T-helper 9 cell (primary cell): ENCODE measurements around the gene CCR5.
"Not testable (repeated sequence)": the region's sequence is repeated elsewhere in the genome, so short reads cannot be mapped to it uniquely, and the experiment has no call there.

Experiments
- DNase-seq: peaks from one replicate; pipeline ENCODE4 v3.0.0-alpha.2; 2020
- total RNA-seq, 2 donors: gene quantifications; one replicate each; lab custom pipeline; 2026; lab: John Stamatoyannopoulos, UW

The CCR5 gene
- 12.8 to 50.3 reads per million in 2 donors for total RNA-seq

GRCh38 chr3:46370839-46371518 lies at the start of gene CCR5:
Gene CCR5, plus strand, starts transcription at chr3:46370946. Its CDS starts 1,957 bp downstream, at chr3:46372903.
- no peak for DNase-seq

- no peak for DNase-seq
Measured at GRCh38 chr3:46321461-46322104, 49.2 kb upstream of the CCR5 start.

DNA sequence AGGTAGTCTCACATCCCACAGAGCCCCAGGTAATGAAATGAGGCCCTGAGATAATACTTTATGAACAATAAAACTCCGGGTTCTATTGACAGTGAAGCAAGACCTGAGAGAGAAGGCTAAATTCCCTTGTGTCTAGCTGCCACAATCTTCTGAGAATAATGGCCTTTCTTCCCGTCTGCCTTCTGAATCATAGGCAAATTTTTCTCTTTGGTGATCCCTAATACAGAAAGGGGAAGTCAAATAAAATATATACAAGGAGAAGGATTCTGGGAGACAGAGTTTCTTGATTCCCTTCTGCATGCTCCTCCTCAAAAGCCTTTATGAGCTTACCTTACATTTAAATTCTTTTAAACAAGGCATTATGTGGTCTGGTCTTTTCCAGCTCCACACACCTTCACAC lies 46.7 kb upstream of the CCR5 start:
- DNase-seq, result no peak

DNA sequence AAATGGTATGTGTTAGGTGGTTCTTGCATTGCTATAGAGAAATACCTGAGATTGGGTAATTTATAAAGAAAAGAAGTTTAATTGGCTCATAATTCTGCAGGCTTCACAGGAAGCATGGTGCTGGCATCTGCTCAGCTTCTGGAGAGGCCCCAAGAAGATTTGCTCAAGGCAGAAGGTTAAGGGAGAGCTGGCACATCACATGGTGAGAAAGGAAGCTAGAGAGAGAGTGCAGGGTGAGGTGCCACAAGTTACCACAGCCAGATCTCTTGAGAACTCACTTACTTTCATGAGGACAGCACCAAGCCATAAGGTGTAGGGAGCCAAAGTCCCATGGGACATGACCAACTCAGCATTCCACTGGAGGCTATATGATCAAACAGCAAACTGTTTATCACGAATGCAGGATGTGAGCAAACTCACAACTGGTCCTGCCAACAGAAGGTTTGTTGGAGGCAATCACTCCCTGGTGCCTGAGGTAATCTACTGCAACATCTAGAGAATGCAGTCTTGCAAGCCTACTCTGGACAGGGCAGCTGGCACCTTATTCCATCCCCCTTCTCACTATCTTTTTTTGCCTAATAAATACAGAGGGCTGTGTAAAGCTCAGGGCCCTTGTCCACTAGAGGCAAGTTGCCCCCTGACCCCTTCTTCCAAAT lies 45.0 kb upstream of the CCR5 start:
- DNase-seq, result no peak

- DNase-seq, result not testable (repeated sequence)
Measured at GRCh38 chr3:46330676-46331075, 40.1 kb upstream of the CCR5 start.

GRCh38 chr3:46334741-46335478 lies 35.8 kb upstream of the CCR5 start:
- no peak for DNase-seq

DNA sequence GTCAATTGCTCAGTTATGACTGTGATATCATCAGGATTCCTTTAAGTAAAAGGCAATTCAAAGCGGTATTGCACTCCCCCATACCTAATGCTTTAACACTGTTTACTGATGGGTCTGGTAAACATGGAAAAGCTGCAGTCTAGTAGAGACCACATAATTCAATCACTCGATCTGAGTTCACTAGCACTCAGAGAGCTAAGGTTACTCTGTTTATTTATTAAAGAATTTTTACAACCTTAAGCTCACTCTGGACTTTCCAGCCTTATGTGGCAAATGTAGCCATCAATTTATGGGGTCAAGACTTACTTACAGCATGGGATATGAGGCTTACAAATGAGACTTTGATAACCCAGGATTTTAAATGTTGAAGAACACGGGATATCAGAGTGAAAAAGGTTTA lies 35.2 kb upstream of the CCR5 start:
- no peak for DNase-seq

- DNase-seq, result no peak
Measured at GRCh38 chr3:46337911-46338310, 32.8 kb upstream of the CCR5 start.

GRCh38 chr3:46338840-46339239 lies 31.9 kb upstream of the CCR5 start:
- DNase-seq, result no peak

GRCh38 chr3:46344476-46344875 lies 26.3 kb upstream of the CCR5 start:
- no peak for DNase-seq

DNA sequence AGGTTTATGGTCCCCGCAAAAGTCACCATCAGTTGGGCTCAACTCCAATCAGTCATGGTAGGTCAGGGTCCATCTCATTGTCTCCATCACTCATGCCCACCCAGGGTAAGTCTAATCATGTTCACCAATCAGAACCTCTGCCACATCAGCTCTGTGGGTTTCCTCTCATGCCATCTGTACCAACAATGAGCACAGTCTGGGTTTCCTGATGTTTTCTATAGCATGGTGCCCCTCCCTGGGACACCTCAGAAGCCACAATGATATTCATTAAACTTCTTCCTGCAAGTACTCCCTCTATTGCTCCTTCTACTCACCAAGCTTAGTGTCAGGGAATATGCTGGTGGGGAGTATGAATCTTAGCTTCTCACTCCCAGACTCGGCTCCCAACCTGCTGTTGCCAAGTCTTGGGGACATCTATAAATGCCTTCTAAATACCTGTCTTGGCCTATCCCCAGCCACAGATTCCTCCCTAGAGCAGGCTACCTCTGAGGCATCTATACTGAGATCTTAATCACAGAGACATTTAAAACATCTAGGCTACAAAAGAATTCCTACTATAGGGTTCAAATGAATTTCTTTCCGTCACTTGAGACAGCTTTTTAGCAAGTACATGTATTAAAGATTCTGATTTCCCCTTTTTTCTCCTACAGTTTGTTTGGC lies 21.8 kb upstream of the CCR5 start:
- DNase-seq, result no peak

DNA sequence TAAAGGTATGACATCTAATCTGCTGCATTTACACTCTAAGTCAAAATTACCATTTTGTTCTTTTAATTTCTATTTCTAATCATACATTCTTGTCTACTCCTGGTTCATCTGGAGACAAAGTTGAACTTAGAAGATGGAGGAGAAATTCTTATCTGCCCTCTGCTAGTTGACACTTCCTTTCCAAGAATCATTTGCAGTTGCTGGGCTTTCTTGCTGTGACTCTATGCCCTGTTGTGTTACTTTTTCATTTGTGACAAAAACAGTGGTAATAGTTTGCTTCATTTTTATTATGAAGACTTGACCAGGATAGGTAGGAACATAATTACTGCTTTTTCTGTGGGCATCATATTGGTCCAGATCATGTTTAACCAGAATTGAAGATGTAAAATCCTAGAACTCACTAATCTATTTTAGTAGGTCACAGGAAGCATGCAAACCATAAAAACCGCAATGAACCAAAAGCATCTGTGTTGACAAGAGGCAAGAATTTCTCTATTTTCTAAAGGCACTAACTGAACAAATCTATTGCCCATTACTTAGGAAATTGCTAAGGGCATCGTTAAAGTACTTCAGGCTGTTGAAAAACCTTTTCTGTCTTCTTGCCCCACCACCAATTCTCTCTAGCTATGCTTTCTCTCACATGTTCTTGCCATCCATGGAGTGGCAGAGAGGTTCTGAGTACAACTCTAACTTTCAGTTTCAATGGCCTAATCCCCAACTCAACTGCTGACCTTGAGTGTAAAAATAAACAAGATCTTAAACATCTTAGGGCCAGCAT lies 21.1 kb upstream of the CCR5 start:
- no peak for DNase-seq

DNA sequence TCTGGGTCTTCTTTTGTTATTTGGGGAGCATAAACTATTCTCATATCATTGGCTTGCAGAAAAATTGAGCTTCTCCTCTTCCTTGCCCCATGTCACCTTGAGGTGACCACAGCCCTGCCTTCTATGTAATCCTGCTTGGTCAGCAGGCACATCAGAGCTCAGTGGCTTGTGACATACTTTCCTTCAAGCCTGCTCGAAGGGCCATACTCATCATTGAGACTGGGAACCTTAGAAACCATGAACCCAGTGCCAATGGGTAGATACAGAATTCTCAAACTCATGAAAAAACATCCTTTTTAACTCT lies 20.5 kb upstream of the CCR5 start:
- no peak for DNase-seq

- DNase-seq, result no peak
Measured at GRCh38 chr3:46351646-46352045, 19.1 kb upstream of the CCR5 start.

DNA sequence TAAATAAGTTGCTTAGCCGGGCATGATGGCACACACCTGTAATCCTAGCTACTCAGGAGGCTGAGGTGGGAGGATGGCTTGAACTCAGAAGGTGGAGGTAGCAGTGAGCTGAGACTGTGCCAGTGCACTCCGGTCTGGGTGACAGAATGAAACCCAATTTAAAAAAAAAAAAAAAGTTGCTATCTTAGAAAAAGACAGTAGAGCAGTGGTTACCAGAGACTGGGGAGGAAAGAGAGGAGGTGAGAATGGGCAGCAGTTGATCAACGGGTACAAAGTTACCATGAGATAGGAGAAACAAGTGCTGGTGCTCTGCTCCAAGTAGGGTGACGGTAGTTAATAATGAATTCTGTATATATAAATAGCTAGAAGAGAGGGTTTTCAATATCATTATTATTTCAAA lies 17.7 kb upstream of the CCR5 start:
- DNase-seq, result no peak

DNA sequence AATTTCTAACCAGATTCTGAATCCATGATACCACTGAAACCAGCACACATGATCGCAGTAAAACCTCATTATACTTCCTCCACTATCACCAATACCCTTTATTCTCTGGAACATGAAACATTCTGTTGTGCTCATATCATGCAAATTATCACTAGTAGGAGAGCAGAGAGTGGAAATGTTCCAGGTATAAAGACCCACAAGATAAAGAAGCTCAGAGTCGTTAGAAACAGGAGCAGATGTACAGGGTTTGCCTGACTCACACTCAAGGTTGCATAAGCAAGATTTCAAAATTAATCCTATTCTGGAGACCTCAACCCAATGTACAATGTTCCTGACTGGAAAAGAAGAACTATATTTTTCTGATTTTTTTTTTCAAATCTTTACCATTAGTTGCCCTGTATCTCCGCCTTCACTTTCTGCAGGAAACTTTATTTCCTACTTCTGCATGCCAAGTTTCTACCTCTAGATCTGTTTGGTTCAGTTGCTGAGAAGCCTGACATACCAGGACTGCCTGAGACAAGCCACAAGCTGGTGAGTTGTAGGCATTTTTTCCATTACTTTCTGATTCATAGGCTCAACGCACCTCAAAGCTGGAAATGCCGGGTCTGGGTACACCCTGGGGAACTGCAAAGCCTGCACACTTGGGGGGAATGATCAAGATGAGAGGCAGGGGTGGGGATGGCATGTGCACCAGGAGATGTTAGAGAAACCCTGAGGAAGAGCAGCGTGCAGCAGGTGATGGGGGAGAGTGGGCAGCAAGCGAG lies 16.9 kb upstream of the CCR5 start, which contains the start of gene CCR2:
Gene CCR2, plus strand, starts transcription at position 465 of the 764 bp plus-strand sequence. CDS start 3,417 bp downstream, outside the sequence.
- no peak for DNase-seq

DNA sequence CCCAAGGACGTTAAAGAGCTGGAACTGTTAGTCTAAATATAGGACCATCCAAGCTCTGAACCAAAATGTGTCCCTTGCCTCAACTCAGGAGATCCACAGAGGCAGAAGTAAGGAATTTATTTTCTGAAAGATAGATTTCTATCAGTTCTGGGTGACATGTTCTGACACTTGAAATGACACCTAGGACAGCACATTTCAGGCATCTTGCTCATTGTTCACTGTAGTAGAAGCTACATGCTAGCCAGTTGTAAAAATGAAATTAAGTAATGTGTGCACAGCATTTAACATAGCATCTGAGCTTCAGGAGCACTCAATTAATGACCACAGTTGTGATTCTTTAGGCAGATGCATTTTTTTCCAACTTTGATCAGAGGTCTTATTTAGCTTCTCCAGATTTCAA lies 16.3 kb upstream of the CCR5 start:
- no peak for DNase-seq

DNA sequence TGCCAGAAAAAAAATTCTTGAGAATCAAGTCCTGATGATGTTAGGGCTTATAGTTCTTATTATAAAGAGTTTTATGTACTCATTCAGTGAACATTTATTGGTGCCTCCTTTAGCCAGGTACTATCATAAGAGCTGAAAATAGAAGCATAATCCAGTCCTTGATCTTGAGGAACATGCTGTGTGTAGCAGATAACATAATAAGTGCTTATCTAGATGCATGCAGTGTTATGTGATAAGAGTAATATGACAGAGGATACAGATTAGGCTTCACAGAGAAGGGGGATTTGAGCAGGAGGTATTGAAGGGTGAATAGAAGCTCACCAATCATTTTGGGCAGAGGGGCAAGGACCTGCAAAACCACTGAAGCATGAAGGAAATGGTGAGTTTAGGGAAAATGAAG lies 15.8 kb upstream of the CCR5 start:
- no peak for DNase-seq

- no peak for DNase-seq
Measured at GRCh38 chr3:46356276-46356675, 14.5 kb upstream of the CCR5 start.

DNA sequence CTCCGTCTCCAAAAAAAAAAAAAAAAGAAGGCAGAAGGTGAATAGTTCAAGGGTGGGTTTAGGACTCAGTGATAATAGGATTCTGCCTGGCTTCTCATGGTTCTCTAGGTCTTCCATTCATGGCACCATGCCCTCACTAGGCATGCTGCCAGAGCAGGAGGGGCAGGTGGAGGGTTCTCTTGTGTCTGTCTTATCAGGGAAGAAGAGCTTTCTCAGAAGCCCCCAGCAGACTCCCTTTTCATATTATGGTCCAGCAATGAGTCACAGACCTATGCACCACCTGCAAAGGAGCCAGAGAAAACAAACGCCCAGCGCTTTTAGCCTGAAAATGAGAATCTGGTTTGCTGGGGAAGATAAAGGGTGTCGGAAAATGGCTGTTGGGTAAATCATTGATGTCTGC lies 13.8 kb upstream of the CCR5 start:
- DNase-seq, result no peak

DNA sequence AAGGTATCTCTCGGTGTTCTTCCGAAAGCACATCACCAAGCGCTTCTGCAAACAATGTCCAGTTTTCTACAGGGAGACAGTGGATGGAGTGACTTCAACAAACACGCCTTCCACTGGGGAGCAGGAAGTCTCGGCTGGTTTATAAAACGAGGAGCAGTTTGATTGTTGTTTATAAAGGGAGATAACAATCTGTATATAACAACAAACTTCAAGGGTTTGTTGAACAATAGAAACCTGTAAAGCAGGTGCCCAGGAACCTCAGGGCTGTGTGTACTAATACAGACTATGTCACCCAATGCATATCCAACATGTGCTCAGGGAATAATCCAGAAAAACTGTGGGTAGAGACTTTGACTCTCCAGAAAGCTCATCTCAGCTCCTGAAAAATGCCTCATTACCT lies 12.3 kb upstream of the CCR5 start:
- no peak for DNase-seq
